PFSK-1 (cell line): ENCODE results near the gene MYBPH.

ENCODE experiments used
- FOXP2 ChIP-seq: optimal IDR thresholded peaks from 2 replicates; pipeline ENCODE3; 2011; ENCODE audit warnings: borderline replicate concordance, control low read depth, inconsistent platforms; ENCODE audit not compliant: insufficient read depth; ENCODE audit errors: extremely low read length, extremely low read depth
- POLR2AphosphoS5 ChIP-seq: IDR thresholded peaks from 2 replicates; pipeline ENCODE4 v1.6.1; 2012; ENCODE audit warnings: low read depth, mild to moderate bottlenecking, control low read depth, low read length, moderate library complexity
- REST ChIP-seq, 2 experiments: IDR thresholded peaks; 2 replicates each; pipeline versions ENCODE4 v1.6.1 to v1.8.0; 2011 to 2012; ENCODE audit warnings: low read depth in 2 of 2, low read length in 2 of 2, control low read depth in 1 of 2, inconsistent platforms in 1 of 2, mild to moderate bottlenecking in 1 of 2, moderate library complexity in 1 of 2; ENCODE audit not compliant: insufficient read depth in 1 of 2
- SIN3A ChIP-seq: IDR thresholded peaks from 2 replicates; pipeline ENCODE4 v1.6.1; 2012; ENCODE audit warnings: mild to moderate bottlenecking, low read length, moderate library complexity, borderline replicate concordance; ENCODE audit not compliant: insufficient read depth
- TAF1 ChIP-seq: IDR thresholded peaks from 2 replicates; pipeline ENCODE4 v1.6.1; 2012; ENCODE audit warnings: low read length, control low read depth, borderline replicate concordance; ENCODE audit not compliant: insufficient read depth

MYBPH gene

DNA sequence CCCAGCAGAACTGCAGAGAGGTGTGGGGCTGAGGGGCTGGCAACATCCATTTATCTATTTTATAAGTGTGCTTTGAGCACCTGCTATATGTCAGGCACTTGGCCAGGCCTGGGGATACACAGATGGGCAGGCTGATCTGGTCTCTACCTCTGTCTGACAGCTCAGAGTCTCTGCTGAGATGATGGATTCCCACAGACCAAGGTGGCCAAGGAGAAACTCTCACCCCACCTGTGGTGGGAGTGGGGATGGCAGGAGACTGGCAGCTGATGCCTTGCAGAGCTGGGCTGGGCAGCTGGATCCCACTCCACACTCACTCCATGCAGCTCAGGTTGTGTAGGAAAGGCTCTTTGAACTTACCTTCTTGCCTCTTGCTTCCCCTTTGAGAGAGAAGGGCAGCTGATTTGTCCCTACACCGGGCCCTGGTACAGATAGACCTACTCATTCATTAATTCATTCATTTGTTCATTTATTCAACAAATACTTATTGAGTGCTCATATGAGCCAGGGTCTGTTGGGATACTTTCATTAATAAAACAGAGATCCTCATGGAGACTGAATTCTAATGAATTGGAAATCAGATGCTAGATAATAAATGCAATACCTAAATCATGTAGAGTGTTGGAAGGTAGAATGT is 39.1 kb downstream of the MYBPH start:
- TF ChIP-seq FOXP2 = no peak
- no peak for TF ChIP-seq TAF1
- TF ChIP-seq POLR2AphosphoS5 = no peak
- no peak for TF ChIP-seq REST (IDR thresholded peaks at IDR 0.05; ENCODE audit: insufficient read depth in 1 of 2, low read depth in 2 of 2, low read length in 2 of 2)
- TF ChIP-seq SIN3A = no peak

DNA sequence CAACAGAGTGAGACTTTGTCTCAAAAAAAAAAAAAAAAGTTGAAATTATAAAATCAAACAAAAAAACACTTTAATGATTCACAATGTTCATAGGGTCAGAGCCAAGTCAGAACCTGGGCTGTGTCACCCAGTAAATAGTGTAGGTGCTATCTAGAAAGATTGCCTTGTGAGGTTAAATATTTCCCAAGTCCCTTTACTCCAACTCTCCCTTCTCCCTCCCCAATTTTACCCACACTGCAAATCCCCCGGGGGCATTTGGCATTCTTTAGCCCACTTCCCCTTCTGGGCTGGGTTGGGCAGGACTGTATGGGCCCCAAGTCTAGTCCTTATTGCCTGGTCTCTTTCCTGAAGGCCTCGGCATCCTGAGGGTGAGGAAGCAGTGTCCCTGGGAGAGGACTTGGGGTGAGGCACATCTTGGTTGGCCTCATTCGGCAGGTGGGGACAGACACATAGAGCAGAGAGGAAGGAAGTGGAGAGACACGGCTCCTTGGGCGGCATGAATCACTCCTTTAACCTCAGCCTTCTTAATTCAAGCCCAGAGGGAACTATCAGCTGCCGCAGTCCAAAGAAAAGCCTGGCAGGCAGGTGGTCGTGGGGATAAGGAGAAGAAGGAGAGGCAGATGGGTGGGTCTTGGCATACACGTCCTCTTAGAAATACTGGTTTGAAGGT is 39.9 kb downstream of the MYBPH start:
- TF ChIP-seq FOXP2 = no peak
- TF ChIP-seq SIN3A = no peak
- no peak for TF ChIP-seq TAF1
- TF ChIP-seq REST (IDR thresholded peaks at IDR 0.05; ENCODE audit: insufficient read depth in 1 of 2, low read depth in 2 of 2, low read length in 2 of 2) = no peak
- TF ChIP-seq POLR2AphosphoS5 = no peak

DNA sequence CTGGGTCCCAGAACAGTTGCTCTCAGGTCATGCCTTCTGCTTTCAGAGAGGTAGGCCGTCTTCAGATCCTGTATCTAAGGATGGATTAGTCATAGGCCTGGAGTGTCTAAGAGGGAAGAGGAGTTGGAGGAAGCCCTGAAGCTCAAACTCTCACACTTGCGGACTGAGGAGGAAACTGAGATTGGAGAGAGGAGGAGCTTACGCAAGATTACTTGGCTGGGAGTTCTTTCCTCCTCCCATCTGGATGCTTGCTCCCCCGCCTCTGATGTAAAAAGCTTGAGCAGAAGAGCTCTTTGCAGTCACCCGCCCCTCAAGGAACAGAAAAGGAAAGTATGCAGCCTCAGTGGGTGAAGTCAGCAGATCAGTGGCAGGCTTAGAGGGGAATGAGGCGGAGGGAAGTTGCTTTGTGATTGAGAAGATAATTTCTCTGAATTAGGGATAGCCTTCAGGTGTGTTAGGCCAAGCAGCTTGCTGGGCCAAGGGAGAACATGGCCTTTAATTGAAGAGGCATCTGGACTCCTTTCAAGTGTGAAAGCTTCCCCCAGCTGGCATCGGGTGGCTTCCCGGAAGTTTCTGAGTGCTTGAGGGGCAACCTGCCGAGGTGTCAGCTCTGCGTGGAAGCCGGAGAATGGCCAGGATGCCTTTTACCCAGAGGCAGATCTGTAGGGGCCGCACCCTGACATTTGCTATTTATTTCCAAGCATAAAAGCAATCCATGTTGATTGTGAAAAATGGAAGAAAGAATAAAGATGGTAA is 41.5 kb downstream of the MYBPH start:
- no peak for TF ChIP-seq POLR2AphosphoS5
- TF ChIP-seq TAF1 = no peak
- TF ChIP-seq REST (IDR thresholded peaks at IDR 0.05; ENCODE audit: insufficient read depth in 1 of 2, low read depth in 2 of 2, low read length in 2 of 2) = no peak
- TF ChIP-seq SIN3A = no peak
- TF ChIP-seq FOXP2 = no peak

DNA sequence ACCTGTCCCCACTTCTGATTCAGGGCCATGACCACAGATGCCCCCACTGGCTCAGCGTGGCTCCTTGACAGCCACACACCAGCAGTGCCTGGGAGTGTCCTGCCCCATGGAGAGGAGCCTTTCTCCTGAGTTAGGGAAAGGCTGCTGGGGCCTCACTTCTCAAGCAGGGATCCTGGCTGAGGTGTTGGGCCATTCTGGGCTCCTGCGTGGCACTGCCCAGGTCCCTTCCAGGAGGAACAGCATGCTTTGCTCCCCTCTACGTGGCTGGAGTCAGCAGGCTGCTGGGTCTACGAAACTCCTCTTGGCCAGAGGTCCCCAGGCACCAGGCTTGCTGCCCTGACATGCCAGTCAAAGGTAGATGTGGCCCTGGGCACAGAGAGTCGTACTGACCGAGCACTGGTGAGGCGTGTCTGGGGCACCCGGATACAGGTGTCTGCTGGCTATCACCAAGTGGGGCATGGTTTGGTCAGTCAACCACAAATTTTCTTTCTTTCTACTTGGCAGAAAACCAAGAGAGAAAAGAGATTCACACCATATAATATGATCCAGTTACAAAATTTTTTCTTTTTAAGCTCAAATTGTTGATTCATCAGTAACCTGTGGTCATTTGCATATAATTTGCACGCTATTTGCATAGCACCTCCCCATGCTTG is 44.0 kb downstream of the MYBPH start:
- no peak for TF ChIP-seq FOXP2
- no peak for TF ChIP-seq TAF1
- no peak for TF ChIP-seq REST (IDR thresholded peaks at IDR 0.05; ENCODE audit: insufficient read depth in 1 of 2, low read depth in 2 of 2, low read length in 2 of 2)
- TF ChIP-seq POLR2AphosphoS5 = no peak
- TF ChIP-seq SIN3A = no peak
